NCI-H1092 (cell line): Measurements from ENCODE around the gene NHSL2.
"Not testable (repeated sequence)": the region's sequence is repeated elsewhere in the genome, so short reads cannot be mapped to it uniquely, and the experiment has no call there.

Experiments used
- DNase-seq: peaks from one replicate; lab custom pipeline; 2025; lab: John Stamatoyannopoulos, UW

NHSL2 gene

GRCh38 chrX:72041871-72042851 is 131.5 kb downstream of the NHSL2 start:
- no peak for DNase-seq

GRCh38 chrX:72042852-72043248 is 132.2 kb downstream of the NHSL2 start:
- no peak for DNase-seq

GRCh38 chrX:72043636-72044035 is 133.0 kb downstream of the NHSL2 start:
- DNase-seq, result no peak

- DNase-seq, result no peak
These were observed 134.5 kb downstream of the NHSL2 start for GRCh38 chrX:72045141-72045540.

GRCh38 chrX:72045552-72046277 is 135.1 kb downstream of the NHSL2 start:
- DNase-seq, result no peak

- no peak for DNase-seq
These were observed 135.8 kb downstream of the NHSL2 start for GRCh38 chrX:72046447-72046846.

GRCh38 chrX:72048510-72049455 is 138.1 kb downstream of the NHSL2 start:
- DNase-seq, result peak; percentile 24

GRCh38 chrX:72050011-72050410 is 139.4 kb downstream of the NHSL2 start:
- DNase-seq, result no peak

GRCh38 chrX:72051589-72051988 is 140.9 kb downstream of the NHSL2 start:
- DNase-seq, result no peak

GRCh38 chrX:72052415-72053090 is 141.9 kb downstream of the NHSL2 start:
- DNase-seq, result no peak

- no peak for DNase-seq
These were observed 142.9 kb downstream of the NHSL2 start for GRCh38 chrX:72053508-72053907.

GRCh38 chrX:72054779-72055489 is 144.3 kb downstream of the NHSL2 start:
- DNase-seq, result no peak

GRCh38 chrX:72057331-72057730 is 146.7 kb downstream of the NHSL2 start:
- DNase-seq, result no peak

GRCh38 chrX:72057849-72058248 is 147.2 kb downstream of the NHSL2 start:
- DNase-seq, result no peak

GRCh38 chrX:72058346-72058745 is 147.7 kb downstream of the NHSL2 start:
- not testable (repeated sequence) for DNase-seq

- peak; percentile 57 for DNase-seq
These were observed 149.7 kb downstream of the NHSL2 start for GRCh38 chrX:72060196-72060920.

GRCh38 chrX:72060921-72061490 is 150.4 kb downstream of the NHSL2 start:
- no peak for DNase-seq

GRCh38 chrX:72062916-72063315 is 152.3 kb downstream of the NHSL2 start:
- no peak for DNase-seq

- no peak for DNase-seq
These were observed 158.9 kb downstream of the NHSL2 start for GRCh38 chrX:72069350-72070160.
